Fibroblast of pulmonary artery (primary cell): ENCODE data around the gene OR51A2.
"Not testable (repeated sequence)": the region's sequence is repeated elsewhere in the genome, so short reads cannot be mapped to it uniquely, and the experiment has no call there.

Experiments
- DNase-seq: peaks from one replicate; pipeline ENCODE4 v3.0.0-alpha.2; 2010; ENCODE audit warnings: low read depth
- H3K4me3 ChIP-seq: replicated peaks from 2 replicates; pipeline ENCODE4 v1.5.1; 2011; ENCODE audit warnings: low read depth, mild to moderate bottlenecking, control low read depth, low read length, moderate library complexity
- TF ChIP-seq, protein P1 (sequence below): IDR thresholded peaks from 2 replicates; pipeline ENCODE4 v1.5.1; 2011; ENCODE audit warnings: mild to moderate bottlenecking, control low read depth, low read length, inconsistent platforms; ENCODE audit errors: missing control alignments

The OR51A2 gene

GRCh38 chr11:4955613-4956012 lies at the start of gene OR51A2:
OR51A2 (minus strand) TSS chr11:4955713; CDS start chr11:4955713, 0 bp downstream.
- H3K4me3 ChIP-seq, DNase-seq: not testable (repeated sequence)

- no peak overlapping the region for H3K4me3 ChIP-seq
- DNase-seq, result peak; percentile 72
- TF ChIP-seq, protein P1, sequence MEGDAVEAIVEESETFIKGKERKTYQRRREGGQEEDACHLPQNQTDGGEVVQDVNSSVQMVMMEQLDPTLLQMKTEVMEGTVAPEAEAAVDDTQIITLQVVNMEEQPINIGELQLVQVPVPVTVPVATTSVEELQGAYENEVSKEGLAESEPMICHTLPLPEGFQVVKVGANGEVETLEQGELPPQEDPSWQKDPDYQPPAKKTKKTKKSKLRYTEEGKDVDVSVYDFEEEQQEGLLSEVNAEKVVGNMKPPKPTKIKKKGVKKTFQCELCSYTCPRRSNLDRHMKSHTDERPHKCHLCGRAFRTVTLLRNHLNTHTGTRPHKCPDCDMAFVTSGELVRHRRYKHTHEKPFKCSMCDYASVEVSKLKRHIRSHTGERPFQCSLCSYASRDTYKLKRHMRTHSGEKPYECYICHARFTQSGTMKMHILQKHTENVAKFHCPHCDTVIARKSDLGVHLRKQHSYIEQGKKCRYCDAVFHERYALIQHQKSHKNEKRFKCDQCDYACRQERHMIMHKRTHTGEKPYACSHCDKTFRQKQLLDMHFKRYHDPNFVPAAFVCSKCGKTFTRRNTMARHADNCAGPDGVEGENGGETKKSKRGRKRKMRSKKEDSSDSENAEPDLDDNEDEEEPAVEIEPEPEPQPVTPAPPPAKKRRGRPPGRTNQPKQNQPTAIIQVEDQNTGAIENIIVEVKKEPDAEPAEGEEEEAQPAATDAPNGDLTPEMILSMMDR, result peak; percentile 71
Observed at GRCh38 chr11:5004424-5005274, 49.1 kb upstream of the OR51A2 start.

DNA sequence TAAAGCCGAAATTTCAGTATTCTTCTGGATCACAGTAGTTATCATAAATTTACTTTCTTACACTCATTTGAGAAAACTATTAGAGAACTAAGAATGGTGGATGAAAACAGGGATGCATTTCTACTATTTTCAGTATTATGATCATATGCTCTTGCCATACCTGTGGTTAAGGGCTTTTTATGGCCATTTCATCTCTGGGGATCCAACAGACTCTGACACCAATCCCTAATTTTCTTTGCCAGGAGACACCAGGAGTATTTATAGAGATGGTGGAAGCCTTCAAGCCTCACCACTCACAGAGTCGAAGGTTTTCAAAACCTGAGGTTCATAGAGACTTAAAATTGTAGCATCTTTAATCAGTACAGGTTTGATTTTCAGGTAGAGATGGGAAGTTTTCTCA lies 39.0 kb upstream of the OR51A2 start, which contains the start of gene OR51L1:
OR51L1 (plus strand) TSS at position 301 of the 400 bp plus-strand sequence. CDS start 4,132 bp downstream, outside the sequence.
- TF ChIP-seq, protein P1, result no peak
- DNase-seq, result no peak
- H3K4me3 ChIP-seq, result no peak within 1 kb of the TSS

GRCh38 chr11:4991060-4991459 lies 35.5 kb upstream of the OR51A2 start:
- DNase-seq, result peak; percentile 11
- TF ChIP-seq, protein P1, result peak; percentile 33
- no peak overlapping the region for H3K4me3 ChIP-seq

- H3K4me3 ChIP-seq, result no peak overlapping the region
- DNase-seq, result no peak
- TF ChIP-seq, protein P1, result no peak
Observed at GRCh38 chr11:4983841-4984240, 28.3 kb upstream of the OR51A2 start.

GRCh38 chr11:4982678-4983077 lies 27.2 kb upstream of the OR51A2 start:
- H3K4me3 ChIP-seq, result no peak overlapping the region
- TF ChIP-seq, protein P1, result no peak
- DNase-seq, result no peak

GRCh38 chr11:4979036-4979435 lies 23.5 kb upstream of the OR51A2 start:
- peak; percentile 0 for DNase-seq
- TF ChIP-seq, protein P1, result no peak
- H3K4me3 ChIP-seq, result no peak overlapping the region
